Mucosa of gallbladder (tissue), 1 donor: Measurements from ENCODE around the gene TDRD15. TPM values are rescaled to one million over a fixed set of nuclear protein-coding genes. Genes with fewer than 3 reads are reported as not detected.
"Not testable (repeated sequence)": the region's sequence is repeated elsewhere in the genome, so short reads cannot be mapped to it uniquely, and the experiment has no call there.

Experiments
- DNase-seq: peaks from one replicate; pipeline ENCODE4 v3.0.0-alpha.2; 2020; ENCODE audit warnings: low spot score
- total RNA-seq: library from RNA; stranded (reverse); gene quantifications from one replicate; pipeline ENCODE4 v1.2.1, GENCODE V29; 2021
- donor health status: DM: no; HTN: no; CAD: no.

The TDRD15 gene
- total RNA-seq, 1 donor from 2014 or later = not detected

- no peak for DNase-seq
Observed at GRCh38 chr2:21146638-21147037, 22.9 kb downstream of the TDRD15 start.

GRCh38 chr2:21148718-21149117 lies 24.9 kb downstream of the TDRD15 start:
- DNase-seq = no peak

DNA sequence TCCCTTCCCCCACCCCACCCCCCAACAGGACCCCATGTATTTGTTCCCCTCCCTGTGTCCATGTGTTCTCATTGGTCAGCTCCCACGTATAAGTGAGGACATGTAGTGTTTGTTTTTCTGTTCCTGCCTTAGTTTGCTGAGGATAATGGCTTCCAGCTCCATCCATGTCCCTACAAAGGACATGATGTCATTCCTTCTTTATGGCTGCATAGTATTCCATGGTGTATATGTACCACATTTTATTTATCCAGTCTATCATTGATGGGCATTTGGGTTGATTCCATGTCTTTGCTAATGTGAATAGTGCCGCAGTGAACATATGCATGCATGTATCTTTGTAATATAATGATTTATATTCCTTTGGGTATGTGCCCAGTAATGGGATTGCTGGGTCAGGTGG lies 27.5 kb downstream of the TDRD15 start:
- not testable (repeated sequence) for DNase-seq

GRCh38 chr2:21155365-21156136 lies 31.8 kb downstream of the TDRD15 start:
- no peak for DNase-seq

DNA sequence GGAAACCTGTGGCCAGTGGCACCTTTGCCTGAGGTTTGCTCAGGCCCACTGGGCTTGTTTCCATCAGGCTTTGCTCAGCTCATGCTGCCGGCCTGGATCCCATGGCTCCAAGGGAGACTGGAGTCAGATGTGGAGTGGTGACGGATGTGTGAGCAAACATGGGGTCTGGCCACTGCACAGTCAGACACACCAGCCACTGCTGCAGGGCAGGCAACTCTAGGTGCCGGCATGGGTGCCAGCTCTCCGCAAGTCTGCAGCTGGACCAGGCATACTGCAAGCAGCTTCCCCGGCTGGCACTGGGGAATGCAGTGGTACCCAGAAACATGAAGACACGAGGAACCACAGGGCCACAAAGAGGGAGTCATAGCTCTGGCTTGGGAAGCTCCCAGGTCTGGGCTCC lies 37.4 kb downstream of the TDRD15 start:
- no peak for DNase-seq

DNA sequence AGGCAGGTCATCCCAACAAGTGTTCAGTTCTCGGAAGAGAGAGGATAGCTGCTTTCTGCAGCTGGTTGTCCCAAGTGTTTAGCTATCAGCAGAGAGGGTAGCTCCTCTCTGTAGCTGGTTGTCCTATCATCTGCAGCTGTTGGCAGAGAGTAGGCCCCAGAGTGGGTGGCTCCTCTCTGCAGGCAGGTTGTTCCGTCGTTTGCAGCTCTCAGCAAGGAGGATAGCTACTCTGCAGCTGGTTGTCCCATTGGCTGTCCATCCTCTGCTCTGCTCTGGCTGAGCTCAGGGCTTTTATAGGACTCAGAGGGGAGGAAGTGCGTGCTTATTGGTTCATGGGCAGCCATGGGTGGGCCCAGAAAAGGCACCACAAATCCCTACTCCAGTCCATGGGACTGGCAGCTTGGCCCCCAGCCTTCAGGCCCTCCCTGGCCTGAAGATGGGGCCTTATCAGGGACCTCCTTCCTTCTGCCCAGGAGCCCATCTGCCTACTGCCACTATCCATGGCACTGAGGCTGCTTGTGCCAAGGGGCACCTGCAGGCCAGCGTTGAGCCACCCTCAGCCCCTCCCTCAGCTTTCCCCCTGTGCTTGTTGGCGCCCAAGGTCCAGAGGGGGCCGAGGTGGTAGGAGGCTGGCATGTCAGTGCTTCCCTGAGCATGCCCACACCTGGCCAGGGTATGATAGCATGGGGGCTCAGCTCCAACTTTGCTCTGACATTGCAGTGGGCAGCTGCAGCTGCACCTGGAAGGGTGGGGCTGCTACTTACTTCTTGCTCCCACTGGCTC lies 38.3 kb downstream of the TDRD15 start:
- DNase-seq = no peak

GRCh38 chr2:21162615-21162878 lies 38.8 kb downstream of the TDRD15 start:
- no peak for DNase-seq

GRCh38 chr2:21163213-21163612 lies 39.4 kb downstream of the TDRD15 start:
- DNase-seq = no peak

DNA sequence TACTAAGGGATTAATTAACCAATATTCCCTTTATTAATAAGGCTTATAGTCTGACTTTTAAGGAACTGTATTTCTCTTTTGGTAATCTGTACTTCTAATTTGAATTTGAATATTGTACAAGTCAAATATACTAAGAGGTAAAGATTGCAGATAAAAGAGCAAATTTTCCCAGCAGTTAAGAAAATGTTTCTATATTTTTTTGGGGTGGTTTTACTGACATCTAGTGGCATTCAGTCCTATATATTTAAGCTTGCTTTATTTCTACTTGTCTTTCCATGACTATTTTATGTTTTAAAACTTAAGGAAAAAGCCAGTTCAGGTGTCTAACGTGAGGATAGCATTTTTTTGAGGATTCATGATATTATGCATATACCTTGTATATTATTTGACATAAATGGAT lies 41.6 kb downstream of the TDRD15 start:
- no peak for DNase-seq

GRCh38 chr2:21175895-21176646 lies 52.3 kb downstream of the TDRD15 start:
- no peak for DNase-seq

GRCh38 chr2:21181957-21182356 lies 58.2 kb downstream of the TDRD15 start:
- no peak for DNase-seq

GRCh38 chr2:21183306-21183705 lies 59.5 kb downstream of the TDRD15 start:
- DNase-seq = no peak

- no peak for DNase-seq
Observed at GRCh38 chr2:21183726-21184125, 60.0 kb downstream of the TDRD15 start.

GRCh38 chr2:21191535-21191934 lies 67.8 kb downstream of the TDRD15 start:
- no peak for DNase-seq

Other genes with a start within 250 kb of the TDRD15 start
- 14.8 TPM for gene APOB, start 79.9 kb upstream of the TDRD15 start, total RNA-seq